WTC11 (cell line): ENCODE data around the gene METTL18. TPM values are rescaled to one million over a fixed set of nuclear protein-coding genes. Genes with fewer than 3 reads are reported as not detected.

Experiments
- ATAC-seq: fragments of 200-7000 bp; cut with Tn5 transposase; 2 replicates; pipeline ENCODE4 v1.10.0; 2021; ENCODE audit warnings: mild to moderate bottlenecking, moderate library complexity
- CTCF ChIA-PET: fragments of 300-600 bp; sonication (Branson Sonifier 250); formaldehyde crosslinking; loops from one replicate; lab custom pipeline; 2021; ENCODE audit warnings: antibody characterized with exemption; lab: Charles Lee
- POLR2A ChIA-PET: fragments of 350-600 bp; sonication (Branson Sonifier 250); formaldehyde crosslinking; loops from one replicate; lab custom pipeline; 2021; ENCODE audit warnings: antibody characterized with exemption; lab: Charles Lee
- DNase-seq: peaks from one replicate; pipeline ENCODE4 v3.0.0; 2021; ENCODE audit warnings: low spot score
- H3K27ac Mint-ChIP-seq: 2 replicates; pipeline ENCODE4 v1.8.0; 2021; ENCODE audit warnings: mixed read lengths
- H3K27me3 Mint-ChIP-seq: 2 replicates; pipeline ENCODE4 v1.8.0; 2021; ENCODE audit warnings: low read depth, mild to moderate bottlenecking, moderate library complexity, mixed read lengths
- H3K36me3 Mint-ChIP-seq: 2 replicates; pipeline ENCODE4 v1.8.0; 2021; ENCODE audit warnings: mixed read lengths
- H3K4me1 Mint-ChIP-seq: 2 replicates; pipeline ENCODE4 v1.8.0; 2022; ENCODE audit warnings: mixed read lengths
- H3K4me3 Mint-ChIP-seq: 2 replicates; pipeline ENCODE4 v1.8.0; 2021; ENCODE audit warnings: mild to moderate bottlenecking, moderate library complexity, mixed read lengths
- H3K9me3 Mint-ChIP-seq: 2 replicates; pipeline ENCODE4 v1.8.0; 2021; ENCODE audit warnings: mixed read lengths
- ATF1 ChIP-seq: sonication (generic); formaldehyde crosslinking; IDR thresholded peaks from 2 replicates; pipeline ENCODE4 v1.8.1; 2023; ENCODE audit warnings: mild to moderate bottlenecking, moderate library complexity, missing genetic modification reagents
- GABPB1 ChIP-seq: sonication (generic); formaldehyde crosslinking; IDR thresholded peaks from 2 replicates; pipeline ENCODE4 v1.8.1; 2023; ENCODE audit warnings: mild to moderate bottlenecking, missing genetic modification reagents
- JAZF1 ChIP-seq: fragments of 250-450 bp; sonication (Bioruptor Pico); IDR thresholded peaks from 2 replicates; pipeline ENCODE4 v1.9.0; 2021; ENCODE audit warnings: moderate library complexity, mild to moderate bottlenecking, inconsistent platforms
- MXD4 ChIP-seq: fragments of 250-450 bp; sonication (Bioruptor Pico); IDR thresholded peaks from 2 replicates; pipeline ENCODE4 v1.8.0; 2021; ENCODE audit warnings: mild to moderate bottlenecking, moderate library complexity, borderline replicate concordance
- MYBL2 ChIP-seq: sonication (generic); formaldehyde crosslinking; IDR thresholded peaks from 2 replicates; pipeline ENCODE4 v1.8.1; 2023; ENCODE audit warnings: mild to moderate bottlenecking, moderate library complexity, missing genetic modification reagents
- NFATC4 ChIP-seq: fragments of 250-450 bp; sonication (Bioruptor Pico); IDR thresholded peaks from 2 replicates; pipeline ENCODE4 v1.9.0; 2021; ENCODE audit warnings: mild to moderate bottlenecking
- NR1H2 ChIP-seq: sonication (generic); formaldehyde crosslinking; IDR thresholded peaks from 2 replicates; pipeline ENCODE4 v1.9.0; 2021; ENCODE audit warnings: mild to moderate bottlenecking, moderate library complexity, missing genetic modification reagents
- PRRX2 ChIP-seq: fragments of 250-450 bp; sonication (Bioruptor Pico); IDR thresholded peaks from 2 replicates; pipeline ENCODE4 v1.8.0; 2021; ENCODE audit warnings: mild to moderate bottlenecking
- RORB ChIP-seq: fragments of 250-450 bp; sonication (Bioruptor Pico); IDR thresholded peaks from 2 replicates; pipeline ENCODE4 v1.9.0; 2021; ENCODE audit warnings: mild to moderate bottlenecking
- SMAD4 ChIP-seq: sonication (generic); formaldehyde crosslinking; IDR thresholded peaks from 2 replicates; pipeline ENCODE4 v1.8.0; 2022; ENCODE audit warnings: mild to moderate bottlenecking, missing genetic modification reagents
- TEAD4 ChIP-seq: sonication (generic); formaldehyde crosslinking; IDR thresholded peaks from 2 replicates; pipeline ENCODE4 v1.8.0; 2022; ENCODE audit warnings: mild to moderate bottlenecking, missing genetic modification reagents
- TP53 ChIP-seq: sonication (generic); formaldehyde crosslinking; IDR thresholded peaks from 2 replicates; pipeline ENCODE4 v1.8.1; 2023; ENCODE audit warnings: mild to moderate bottlenecking, missing genetic modification reagents
- total RNA-seq: library from RNA; stranded (reverse); gene quantifications from 3 replicates; pipeline ENCODE4 v1.2.3, GENCODE V29; 2021
- TF ChIP-seq, protein P1 (sequence below): sonication (generic); formaldehyde crosslinking; IDR thresholded peaks from 2 replicates; pipeline ENCODE4 v1.8.1; 2022; ENCODE audit warnings: missing genetic modification reagents, borderline replicate concordance
- TF ChIP-seq, protein P2 (sequence below): sonication (generic); formaldehyde crosslinking; IDR thresholded peaks from 2 replicates; pipeline ENCODE4 v1.8.1; 2022; ENCODE audit warnings: low read depth, missing genetic modification reagents, borderline replicate concordance
- TF ChIP-seq, protein P3 (sequence below): sonication (generic); formaldehyde crosslinking; IDR thresholded peaks from 2 replicates; pipeline ENCODE4 v1.8.0; 2023; ENCODE audit warnings: mild to moderate bottlenecking, missing genetic modification reagents
- TF ChIP-seq, protein P4 (sequence below): sonication (generic); formaldehyde crosslinking; IDR thresholded peaks from 2 replicates; pipeline ENCODE4 v1.8.1; 2022; ENCODE audit warnings: mild to moderate bottlenecking, missing genetic modification reagents, moderate library complexity, borderline replicate concordance
- TF ChIP-seq, protein P5 (sequence below): fragments of 250-450 bp; sonication (Bioruptor Pico); IDR thresholded peaks from 2 replicates; pipeline ENCODE4 v1.9.0; 2021; ENCODE audit warnings: mild to moderate bottlenecking, borderline replicate concordance
- TF ChIP-seq, protein P6 (sequence below): sonication (generic); formaldehyde crosslinking; IDR thresholded peaks from 2 replicates; pipeline ENCODE4 v1.8.0; 2022; ENCODE audit warnings: mild to moderate bottlenecking, missing genetic modification reagents
- TF ChIP-seq, protein P7 (sequence below): sonication (generic); formaldehyde crosslinking; IDR thresholded peaks from 2 replicates; pipeline ENCODE4 v1.8.1; 2023; ENCODE audit warnings: mild to moderate bottlenecking, missing genetic modification reagents, moderate library complexity
- TF ChIP-seq, protein P8 (sequence below): sonication (generic); formaldehyde crosslinking; IDR thresholded peaks from 2 replicates; pipeline ENCODE4 v1.8.1; 2023; ENCODE audit warnings: mild to moderate bottlenecking, missing genetic modification reagents

Gene METTL18
- total RNA-seq, 1 experiment from 2014 or later, result 7.7 TPM

DNA sequence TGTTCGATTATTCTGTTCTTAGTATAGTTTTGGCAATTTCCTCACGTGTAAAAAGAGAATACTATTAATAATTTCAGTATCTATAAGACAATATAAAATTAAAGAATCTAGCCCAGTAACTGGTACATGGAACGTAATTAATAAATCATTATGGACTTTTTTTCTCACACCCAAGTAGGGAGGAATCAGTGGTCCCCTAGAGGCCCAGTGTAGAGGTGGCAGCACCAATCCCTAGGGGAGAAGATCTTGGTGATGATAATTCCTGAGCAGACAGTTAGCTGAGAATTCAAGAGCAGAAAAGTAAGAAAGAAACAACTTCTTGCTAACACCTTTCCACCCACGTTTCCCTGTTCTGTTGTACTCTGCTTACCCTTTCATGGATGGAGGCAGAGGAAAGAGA, 41.2 kb downstream of the METTL18 start (continued):
- TF ChIP-seq TP53 (no peak), JAZF1 (CRISPR knock-in tag) (no peak), TEAD4 (no peak), GABPB1 (CRISPR knock-in tag) (no peak)
- TF ChIP-seq, protein P1, sequence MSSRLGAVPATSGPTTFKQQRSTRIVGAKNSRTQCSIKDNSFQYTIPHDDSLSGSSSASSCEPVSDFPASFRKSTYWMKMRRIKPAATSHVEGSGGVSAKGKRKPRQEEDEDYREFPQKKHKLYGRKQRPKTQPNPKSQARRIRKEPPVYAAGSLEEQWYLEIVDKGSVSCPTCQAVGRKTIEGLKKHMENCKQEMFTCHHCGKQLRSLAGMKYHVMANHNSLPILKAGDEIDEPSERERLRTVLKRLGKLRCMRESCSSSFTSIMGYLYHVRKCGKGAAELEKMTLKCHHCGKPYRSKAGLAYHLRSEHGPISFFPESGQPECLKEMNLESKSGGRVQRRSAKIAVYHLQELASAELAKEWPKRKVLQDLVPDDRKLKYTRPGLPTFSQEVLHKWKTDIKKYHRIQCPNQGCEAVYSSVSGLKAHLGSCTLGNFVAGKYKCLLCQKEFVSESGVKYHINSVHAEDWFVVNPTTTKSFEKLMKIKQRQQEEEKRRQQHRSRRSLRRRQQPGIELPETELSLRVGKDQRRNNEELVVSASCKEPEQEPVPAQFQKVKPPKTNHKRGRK (CRISPR knock-in tag), result no peak
- TF ChIP-seq, protein P2, sequence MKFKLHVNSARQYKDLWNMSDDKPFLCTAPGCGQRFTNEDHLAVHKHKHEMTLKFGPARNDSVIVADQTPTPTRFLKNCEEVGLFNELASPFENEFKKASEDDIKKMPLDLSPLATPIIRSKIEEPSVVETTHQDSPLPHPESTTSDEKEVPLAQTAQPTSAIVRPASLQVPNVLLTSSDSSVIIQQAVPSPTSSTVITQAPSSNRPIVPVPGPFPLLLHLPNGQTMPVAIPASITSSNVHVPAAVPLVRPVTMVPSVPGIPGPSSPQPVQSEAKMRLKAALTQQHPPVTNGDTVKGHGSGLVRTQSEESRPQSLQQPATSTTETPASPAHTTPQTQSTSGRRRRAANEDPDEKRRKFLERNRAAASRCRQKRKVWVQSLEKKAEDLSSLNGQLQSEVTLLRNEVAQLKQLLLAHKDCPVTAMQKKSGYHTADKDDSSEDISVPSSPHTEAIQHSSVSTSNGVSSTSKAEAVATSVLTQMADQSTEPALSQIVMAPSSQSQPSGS, result no peak
- TF ChIP-seq, protein P3, sequence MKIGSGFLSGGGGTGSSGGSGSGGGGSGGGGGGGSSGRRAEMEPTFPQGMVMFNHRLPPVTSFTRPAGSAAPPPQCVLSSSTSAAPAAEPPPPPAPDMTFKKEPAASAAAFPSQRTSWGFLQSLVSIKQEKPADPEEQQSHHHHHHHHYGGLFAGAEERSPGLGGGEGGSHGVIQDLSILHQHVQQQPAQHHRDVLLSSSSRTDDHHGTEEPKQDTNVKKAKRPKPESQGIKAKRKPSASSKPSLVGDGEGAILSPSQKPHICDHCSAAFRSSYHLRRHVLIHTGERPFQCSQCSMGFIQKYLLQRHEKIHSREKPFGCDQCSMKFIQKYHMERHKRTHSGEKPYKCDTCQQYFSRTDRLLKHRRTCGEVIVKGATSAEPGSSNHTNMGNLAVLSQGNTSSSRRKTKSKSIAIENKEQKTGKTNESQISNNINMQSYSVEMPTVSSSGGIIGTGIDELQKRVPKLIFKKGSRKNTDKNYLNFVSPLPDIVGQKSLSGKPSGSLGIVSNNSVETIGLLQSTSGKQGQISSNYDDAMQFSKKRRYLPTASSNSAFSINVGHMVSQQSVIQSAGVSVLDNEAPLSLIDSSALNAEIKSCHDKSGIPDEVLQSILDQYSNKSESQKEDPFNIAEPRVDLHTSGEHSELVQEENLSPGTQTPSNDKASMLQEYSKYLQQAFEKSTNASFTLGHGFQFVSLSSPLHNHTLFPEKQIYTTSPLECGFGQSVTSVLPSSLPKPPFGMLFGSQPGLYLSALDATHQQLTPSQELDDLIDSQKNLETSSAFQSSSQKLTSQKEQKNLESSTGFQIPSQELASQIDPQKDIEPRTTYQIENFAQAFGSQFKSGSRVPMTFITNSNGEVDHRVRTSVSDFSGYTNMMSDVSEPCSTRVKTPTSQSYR (CRISPR knock-in tag), result no peak
- TF ChIP-seq, protein P4, sequence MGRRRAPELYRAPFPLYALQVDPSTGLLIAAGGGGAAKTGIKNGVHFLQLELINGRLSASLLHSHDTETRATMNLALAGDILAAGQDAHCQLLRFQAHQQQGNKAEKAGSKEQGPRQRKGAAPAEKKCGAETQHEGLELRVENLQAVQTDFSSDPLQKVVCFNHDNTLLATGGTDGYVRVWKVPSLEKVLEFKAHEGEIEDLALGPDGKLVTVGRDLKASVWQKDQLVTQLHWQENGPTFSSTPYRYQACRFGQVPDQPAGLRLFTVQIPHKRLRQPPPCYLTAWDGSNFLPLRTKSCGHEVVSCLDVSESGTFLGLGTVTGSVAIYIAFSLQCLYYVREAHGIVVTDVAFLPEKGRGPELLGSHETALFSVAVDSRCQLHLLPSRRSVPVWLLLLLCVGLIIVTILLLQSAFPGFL (CRISPR knock-in tag), result no peak

DNA sequence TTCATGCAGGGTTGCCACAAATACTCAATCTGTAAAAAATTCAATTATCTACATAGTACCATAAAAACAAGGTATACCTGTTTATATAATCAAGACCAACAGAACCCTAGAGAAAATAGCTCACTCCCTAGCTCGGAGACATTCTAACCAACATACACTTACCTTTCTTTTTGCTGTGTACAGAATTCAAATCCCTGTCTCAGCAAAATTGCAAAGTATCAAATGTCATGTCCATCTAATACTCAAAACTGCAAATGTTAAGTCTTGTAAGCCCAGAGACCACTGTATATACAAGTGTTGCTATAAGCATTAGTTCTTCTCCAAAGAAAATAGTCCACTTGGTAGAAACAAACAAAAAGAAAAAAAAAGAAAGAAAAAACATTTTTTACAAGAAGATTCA, 44.7 kb downstream of the METTL18 start:
- Mint-ChIP-seq H3K4me1 (peaks cover 16% of the 10 kb centered on the region), H3K27ac (no peak overlapping the region), H3K27me3 (no peaks in the 10 kb centered on the region), H3K9me3 (no peaks in the 10 kb centered on the region), H3K4me3 (no peak overlapping the region), H3K36me3 (no peaks in the 10 kb centered on the region)
- ChIA-PET CTCF (no interaction called here), POLR2A (no interaction called here)
- DNase-seq, result no peak
- no peak for ATAC-seq
- no peak for TF ChIP-seq TEAD4
- TF ChIP-seq JAZF1 (CRISPR knock-in tag), result no peak
- TF ChIP-seq, protein P5, sequence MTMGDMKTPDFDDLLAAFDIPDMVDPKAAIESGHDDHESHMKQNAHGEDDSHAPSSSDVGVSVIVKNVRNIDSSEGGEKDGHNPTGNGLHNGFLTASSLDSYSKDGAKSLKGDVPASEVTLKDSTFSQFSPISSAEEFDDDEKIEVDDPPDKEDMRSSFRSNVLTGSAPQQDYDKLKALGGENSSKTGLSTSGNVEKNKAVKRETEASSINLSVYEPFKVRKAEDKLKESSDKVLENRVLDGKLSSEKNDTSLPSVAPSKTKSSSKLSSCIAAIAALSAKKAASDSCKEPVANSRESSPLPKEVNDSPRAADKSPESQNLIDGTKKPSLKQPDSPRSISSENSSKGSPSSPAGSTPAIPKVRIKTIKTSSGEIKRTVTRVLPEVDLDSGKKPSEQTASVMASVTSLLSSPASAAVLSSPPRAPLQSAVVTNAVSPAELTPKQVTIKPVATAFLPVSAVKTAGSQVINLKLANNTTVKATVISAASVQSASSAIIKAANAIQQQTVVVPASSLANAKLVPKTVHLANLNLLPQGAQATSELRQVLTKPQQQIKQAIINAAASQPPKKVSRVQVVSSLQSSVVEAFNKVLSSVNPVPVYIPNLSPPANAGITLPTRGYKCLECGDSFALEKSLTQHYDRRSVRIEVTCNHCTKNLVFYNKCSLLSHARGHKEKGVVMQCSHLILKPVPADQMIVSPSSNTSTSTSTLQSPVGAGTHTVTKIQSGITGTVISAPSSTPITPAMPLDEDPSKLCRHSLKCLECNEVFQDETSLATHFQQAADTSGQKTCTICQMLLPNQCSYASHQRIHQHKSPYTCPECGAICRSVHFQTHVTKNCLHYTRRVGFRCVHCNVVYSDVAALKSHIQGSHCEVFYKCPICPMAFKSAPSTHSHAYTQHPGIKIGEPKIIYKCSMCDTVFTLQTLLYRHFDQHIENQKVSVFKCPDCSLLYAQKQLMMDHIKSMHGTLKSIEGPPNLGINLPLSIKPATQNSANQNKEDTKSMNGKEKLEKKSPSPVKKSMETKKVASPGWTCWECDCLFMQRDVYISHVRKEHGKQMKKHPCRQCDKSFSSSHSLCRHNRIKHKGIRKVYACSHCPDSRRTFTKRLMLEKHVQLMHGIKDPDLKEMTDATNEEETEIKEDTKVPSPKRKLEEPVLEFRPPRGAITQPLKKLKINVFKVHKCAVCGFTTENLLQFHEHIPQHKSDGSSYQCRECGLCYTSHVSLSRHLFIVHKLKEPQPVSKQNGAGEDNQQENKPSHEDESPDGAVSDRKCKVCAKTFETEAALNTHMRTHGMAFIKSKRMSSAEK (CRISPR knock-in tag), result no peak
- no peak for TF ChIP-seq NR1H2 (CRISPR knock-in tag)
- TF ChIP-seq RORB, result no peak
- no peak for TF ChIP-seq MYBL2 (CRISPR knock-in tag)
- TF ChIP-seq, protein P6, sequence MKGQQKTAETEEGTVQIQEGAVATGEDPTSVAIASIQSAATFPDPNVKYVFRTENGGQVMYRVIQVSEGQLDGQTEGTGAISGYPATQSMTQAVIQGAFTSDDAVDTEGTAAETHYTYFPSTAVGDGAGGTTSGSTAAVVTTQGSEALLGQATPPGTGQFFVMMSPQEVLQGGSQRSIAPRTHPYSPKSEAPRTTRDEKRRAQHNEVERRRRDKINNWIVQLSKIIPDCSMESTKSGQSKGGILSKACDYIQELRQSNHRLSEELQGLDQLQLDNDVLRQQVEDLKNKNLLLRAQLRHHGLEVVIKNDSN (CRISPR knock-in tag), result no peak
- TF ChIP-seq ATF1 (CRISPR knock-in tag), result no peak
- TF ChIP-seq, protein P7, sequence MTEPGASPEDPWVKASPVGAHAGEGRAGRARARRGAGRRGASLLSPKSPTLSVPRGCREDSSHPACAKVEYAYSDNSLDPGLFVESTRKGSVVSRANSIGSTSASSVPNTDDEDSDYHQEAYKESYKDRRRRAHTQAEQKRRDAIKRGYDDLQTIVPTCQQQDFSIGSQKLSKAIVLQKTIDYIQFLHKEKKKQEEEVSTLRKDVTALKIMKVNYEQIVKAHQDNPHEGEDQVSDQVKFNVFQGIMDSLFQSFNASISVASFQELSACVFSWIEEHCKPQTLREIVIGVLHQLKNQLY (CRISPR knock-in tag), result no peak
- TF ChIP-seq SMAD4 (CRISPR knock-in tag), result no peak
- TF ChIP-seq PRRX2, result no peak
- no peak for TF ChIP-seq NFATC4 (CRISPR knock-in tag)
- TF ChIP-seq, protein P8, sequence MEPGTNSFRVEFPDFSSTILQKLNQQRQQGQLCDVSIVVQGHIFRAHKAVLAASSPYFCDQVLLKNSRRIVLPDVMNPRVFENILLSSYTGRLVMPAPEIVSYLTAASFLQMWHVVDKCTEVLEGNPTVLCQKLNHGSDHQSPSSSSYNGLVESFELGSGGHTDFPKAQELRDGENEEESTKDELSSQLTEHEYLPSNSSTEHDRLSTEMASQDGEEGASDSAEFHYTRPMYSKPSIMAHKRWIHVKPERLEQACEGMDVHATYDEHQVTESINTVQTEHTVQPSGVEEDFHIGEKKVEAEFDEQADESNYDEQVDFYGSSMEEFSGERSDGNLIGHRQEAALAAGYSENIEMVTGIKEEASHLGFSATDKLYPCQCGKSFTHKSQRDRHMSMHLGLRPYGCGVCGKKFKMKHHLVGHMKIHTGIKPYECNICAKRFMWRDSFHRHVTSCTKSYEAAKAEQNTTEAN (CRISPR knock-in tag), result no peak
- no peak for TF ChIP-seq MXD4 (CRISPR knock-in tag)
